ENCODE results near the gene DEPDC1. TPM values are rescaled to one million over a fixed set of nuclear protein-coding genes. Genes with fewer than 3 reads are reported as not detected.

Gene DEPDC1
- total RNA-seq, 1 experiment from 2014 or later, result 81.0 TPM

DNA sequence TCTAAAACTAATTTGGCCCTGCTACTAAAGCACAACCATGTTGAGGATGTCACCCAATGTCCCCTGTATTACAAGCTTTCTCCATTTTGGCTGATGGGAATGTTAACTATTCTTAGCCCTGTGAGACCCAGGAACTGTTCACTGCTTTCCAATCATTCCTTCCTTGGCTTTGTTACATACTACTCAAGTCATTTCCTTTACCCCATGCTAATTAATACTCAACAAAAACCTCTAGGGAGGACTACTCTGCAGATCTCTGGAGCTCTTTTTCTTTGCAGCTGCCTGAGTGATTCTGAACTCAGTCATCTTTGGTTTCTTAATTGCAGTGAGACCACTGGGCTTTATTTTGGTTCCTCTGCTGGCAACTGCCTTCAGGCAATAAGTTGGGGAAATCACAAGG, 23.8 kb downstream of the DEPDC1 start:
- no peak for DNase-seq (ENCODE audit: low spot score)

DNA sequence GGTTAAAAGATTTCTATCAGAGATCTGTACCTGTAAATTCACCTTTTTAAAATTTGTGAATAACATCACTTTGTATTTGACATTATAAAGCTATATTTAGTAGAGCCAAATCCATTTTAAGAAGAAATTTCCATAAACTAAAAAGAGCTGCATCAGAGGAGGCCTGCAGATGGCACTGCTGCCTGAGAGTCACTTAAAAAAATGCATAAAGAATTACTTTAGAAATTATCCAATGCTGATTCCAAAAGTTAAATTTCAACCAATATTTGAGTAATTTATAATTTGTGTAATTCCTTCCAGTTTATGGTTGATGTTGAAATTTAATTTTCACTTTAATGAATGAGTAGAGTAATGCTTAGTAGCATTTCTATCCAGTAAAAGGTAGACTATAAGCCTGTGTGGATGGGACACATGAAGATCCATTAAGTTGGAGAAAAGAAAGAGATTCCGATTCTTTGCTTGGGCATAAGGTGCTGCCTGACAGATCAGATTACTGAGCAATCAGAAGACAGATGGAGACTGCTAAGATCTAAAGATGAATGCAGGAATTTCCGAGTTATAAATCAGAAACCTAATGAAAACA, 26.4 kb downstream of the DEPDC1 start:
- DNase-seq (ENCODE audit: low spot score), result no peak

DNA sequence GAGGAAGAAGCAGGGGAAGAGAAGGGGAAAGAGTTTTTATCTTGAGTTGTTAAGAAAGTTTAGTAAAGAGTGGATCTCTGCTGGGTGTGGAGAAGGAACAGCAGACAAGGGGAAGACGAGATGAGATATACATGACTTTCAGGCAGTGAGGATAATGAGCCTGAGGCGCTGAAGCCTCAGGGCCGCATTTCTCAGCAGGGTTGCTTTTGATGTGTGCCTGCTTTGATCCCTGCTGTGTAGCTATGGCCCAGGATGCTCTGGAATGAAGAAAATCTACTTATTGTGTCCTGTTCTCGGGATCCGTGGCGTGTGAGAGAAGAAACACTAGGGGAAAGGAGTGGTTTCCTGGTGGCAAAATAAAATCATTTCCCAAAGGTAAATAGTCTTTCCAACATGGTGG, 32.0 kb downstream of the DEPDC1 start:
- DNase-seq (ENCODE audit: low spot score), result no peak

DNA sequence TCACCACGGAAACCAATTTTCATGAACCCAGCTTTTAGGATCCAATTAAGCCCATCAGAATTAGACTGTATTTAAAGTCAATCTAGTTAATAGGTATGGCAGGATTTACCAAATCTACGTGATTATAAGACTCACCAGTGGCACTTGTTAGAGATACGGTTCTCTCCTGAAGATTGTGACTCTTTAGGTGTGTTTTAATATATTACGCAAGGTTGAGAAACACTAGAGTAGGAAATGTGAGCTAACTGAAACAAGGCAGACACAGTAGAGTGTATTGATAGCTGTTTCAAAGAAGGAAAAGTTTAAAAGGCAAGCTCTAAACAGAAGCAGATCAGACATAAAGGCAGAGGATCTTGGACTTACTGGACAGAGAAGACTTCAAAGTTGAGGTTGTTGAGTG, 35.9 kb downstream of the DEPDC1 start:
- DNase-seq (ENCODE audit: low spot score), result no peak

DNA sequence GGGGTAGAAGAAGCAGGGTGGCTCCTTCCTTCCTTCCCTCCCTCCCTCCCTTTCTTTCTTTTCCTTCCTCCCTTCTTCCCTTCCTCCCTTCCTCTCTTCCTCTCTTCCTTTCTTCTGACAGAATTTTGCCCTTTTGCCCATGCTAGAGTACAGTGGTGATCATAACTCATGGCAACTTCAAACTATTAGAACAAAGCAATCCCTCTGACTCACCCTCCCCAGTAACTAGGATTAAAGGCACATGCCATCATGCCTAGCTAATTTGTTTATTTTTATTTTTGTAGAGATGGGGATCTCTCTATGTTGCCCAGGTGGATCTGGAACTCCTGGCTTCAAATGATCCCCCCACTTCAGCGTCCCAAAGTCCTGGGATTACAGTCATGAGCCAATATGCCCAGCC, 37.1 kb downstream of the DEPDC1 start:
- DNase-seq (ENCODE audit: low spot score), result peak; percentile 20

DNA sequence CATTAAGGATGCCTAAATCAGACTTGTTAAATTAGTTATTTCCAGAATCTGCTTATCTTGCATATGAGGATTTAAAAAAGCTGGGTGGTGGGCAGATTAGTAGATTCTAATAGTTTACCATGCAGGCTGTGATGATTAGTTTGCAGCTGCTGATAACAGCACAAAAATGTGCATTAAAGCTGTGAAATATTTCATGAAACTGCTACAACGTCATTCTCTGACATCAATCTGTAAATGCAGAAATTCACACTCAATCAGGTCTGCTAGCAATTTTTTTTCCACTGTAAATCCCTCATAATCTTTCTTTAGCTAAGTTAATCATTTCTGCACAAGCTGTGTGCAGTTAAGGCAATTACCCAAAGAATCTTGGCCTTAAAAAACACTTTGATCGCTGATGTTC, 37.8 kb downstream of the DEPDC1 start:
- no peak for DNase-seq (ENCODE audit: low spot score)

DNA sequence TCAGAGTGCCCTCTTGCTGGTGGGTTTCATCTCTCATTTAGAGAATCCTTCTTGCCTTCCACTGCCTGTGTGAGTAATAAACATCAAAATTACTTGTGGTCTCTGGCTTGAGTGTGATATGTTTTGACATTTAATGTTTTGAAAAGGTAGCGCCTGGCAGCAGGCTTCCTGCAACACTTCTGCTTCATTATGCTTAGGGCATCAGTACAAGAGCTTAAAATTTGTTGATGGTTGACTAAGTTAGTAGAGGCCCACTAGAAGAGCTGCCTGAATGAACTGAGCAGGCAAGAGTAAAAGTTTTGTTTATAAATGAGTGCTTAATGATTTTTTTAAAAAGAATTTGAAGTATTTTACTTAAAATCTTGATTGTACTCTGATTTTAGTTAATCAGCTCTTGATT, 40.7 kb downstream of the DEPDC1 start:
- no peak for DNase-seq (ENCODE audit: low spot score)

DNA sequence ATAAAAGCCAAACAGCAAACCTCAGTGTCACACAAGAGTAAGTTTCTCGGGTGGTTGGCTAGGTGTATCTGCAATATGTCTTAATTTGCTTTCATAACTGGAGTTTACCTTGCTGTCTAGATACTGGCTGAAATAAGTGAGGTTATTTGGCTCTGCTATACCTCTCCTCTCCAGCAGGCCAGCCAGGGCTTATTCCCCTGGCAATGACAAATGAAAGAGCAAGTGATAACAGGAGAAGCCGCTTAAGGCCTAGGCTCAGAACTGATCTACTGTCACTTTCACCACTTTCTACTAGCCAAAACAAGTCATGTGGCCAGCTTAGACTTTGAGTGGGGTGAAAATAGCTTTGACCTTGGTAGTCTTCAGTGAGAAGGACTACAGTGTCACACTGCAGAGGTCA, 42.3 kb downstream of the DEPDC1 start:
- no peak for DNase-seq (ENCODE audit: low spot score)

DNA sequence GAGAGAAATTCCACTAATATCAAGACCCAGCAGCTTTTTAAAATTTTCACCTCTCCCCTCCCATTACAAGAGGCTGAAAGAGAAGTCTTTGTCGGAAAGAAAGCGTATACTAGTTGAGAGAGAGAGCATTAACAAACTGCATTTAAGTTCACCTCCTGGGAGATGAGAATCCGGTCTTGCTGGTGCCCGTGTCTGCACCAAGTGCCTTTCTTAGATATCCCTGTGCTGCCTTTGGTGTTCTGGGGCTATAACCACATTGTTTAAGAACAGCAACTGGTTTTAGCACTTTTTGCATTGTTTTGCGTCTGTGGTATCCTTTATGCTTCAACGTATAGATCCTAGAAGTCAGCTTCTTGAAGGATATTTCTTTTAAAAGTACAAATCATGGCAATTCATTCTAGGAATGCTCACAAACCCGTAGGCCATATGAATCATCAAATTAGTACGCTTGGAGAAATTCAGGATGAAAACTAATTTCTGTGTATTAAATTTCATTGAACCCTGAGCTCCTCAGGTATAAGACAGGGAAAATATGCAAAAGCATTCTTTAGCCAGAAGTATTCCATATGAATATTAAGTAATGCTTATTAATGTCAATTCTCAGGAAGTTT, 43.7 kb downstream of the DEPDC1 start:
- DNase-seq (ENCODE audit: low spot score), result no peak

DNA sequence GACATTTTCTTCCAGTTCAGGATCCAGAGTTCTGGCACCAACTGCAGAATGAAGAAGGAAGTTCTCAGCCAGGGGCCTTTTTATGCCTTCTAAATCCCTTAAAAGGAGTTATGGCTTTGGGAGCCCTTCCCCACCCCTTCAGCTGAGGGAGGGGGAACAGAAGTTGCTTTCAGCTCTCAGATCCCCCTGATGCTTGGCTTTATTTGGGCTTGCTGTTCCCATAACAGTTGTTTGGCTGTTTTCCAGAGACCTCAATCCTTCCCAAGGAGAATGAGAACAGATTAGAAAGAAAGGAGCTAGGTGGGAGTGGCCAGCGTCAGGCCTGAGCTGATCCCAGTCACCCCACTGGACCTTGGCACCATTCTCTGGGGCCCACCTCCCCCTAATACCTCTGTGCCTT, 47.0 kb downstream of the DEPDC1 start, which contains the start of gene RPE65:
Gene RPE65 (minus strand): TSS at position 54 of the 400 bp plus-strand sequence. CDS start 49 bp downstream, at position 5.
- DNase-seq (ENCODE audit: low spot score), result peak; percentile 63

DNA sequence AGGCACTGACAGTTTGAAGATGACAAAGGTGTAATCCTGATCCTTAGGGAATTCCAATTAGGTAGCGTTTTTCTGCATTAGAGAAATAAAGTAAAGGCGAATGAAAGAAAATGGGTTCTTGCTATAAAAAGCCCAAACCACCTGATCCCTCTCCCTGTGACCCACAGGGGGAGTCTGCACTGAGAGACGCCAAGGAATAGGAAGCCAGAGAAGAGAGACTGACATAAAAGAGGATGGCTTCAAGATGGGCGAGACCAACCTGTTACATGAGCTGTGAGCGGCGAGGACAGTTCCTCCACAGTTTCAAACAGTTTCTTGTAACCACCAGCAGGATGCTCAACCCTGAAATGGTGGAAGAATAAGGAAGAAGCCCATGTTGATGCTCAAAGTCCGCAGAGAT, 48.5 kb downstream of the DEPDC1 start:
- no peak for DNase-seq (ENCODE audit: low spot score)

DNA sequence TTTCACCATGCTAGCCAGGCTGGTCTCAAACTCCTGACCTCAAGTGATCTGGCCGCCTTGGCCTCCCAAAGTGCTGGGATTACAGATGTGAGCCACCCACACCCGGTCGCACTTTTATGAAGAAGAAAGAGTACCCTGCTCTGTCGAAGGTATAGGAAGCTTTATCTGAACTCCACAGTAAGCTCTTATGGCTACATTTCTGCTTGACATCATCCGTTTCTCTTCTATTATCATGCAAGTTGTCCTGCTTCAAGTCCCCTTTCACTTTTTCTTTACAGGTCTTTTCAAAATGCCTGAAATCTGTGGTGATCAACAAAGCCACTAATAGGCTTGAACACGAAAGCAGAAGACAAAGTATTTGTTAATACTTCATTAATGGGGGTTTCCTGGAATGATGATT, 51.2 kb downstream of the DEPDC1 start:
- DNase-seq (ENCODE audit: low spot score), result no peak

DNA sequence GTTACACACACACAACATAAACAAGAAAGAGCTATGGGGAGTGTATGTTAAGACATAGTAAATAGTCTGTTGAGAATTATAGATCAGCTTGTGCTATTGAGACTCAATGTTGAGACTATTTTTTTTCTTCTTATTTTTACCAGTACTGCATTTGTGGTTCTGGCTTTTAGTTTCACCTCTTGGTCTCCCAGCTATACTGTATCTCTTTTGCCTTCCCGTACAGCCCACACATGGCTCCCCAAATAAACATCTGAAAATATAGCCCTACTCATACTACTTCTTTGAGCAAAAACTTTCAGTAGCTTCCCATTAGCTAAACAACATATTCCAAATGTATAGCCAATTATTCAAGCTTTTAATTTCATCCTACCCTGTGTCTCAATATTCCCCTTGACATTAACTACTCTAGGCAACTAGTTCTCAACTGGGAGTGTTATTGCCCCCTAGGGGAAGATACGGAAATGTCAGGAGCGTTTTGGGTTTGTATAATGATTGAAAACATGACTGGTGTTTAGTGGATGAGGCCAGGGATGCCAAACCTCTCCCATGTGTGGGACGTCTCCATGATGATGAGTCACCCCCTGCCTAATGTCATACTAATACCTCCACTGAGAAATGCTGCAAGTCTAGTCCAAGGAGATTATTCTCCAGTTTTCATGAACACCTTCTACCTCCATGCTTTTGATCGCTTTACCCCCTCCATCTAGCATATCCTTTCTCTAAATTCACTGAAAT, 53.9 kb downstream of the DEPDC1 start:
- peak; percentile 62 for DNase-seq (ENCODE audit: low spot score)

DNA sequence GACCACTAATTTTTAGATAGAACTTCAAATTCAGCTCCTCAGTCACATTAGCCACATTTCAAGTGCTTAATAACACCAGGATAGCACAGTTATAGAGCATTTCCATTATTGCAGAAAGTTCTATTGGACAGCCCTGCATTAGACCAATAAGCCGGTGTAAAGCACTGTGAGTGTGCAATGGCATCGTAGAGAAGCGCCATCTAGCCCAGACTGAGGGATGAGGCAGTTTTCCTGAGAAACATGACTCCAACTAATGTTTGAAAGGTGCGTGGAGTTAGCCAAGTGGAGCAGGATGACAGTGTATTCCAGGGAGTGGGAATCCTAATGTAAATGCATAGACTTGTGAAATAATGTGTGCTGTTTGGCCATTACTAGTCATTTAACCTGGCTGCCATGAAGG, 54.9 kb downstream of the DEPDC1 start:
- DNase-seq (ENCODE audit: low spot score), result no peak

DNA sequence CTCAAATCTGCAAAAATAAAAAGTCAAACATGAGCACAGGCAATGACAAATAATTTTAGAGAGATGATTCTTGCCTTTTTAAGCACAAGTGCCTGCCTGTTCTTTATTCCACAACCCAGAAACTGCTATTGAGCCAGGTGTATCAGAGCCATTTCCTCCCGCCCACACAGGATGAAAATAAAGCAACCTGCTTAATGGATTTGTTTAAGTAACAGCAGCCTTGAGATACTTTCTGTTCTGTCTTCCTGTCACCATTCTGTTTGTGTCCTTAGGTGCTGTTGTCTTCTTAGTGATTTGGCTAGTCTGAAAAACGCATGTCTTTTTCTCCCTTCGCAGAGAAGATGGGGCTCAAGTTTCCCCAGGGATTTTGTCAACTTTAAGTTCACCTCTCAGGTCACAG, 58.6 kb downstream of the DEPDC1 start:
- DNase-seq (ENCODE audit: low spot score), result no peak

DNA sequence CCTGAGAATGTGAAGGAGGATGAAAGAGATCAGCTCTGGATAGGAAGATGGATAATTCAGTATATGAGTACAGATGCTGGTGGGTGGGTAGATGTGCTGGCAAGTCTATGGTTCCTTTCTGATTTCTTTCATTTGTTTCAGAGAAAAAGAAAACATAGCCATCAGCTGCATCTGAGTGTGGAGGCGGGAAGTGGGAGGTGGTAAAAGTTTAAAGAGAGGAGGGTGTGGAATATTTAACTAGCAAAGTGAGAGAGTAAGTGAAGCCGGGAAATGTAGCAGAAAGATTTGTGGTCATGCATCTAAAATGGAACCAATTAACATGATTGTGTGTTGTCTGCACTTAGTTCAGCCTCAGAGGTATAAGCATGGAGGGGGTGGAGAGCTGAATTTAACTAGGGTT, 63.5 kb downstream of the DEPDC1 start:
- no peak for DNase-seq (ENCODE audit: low spot score)

DNA sequence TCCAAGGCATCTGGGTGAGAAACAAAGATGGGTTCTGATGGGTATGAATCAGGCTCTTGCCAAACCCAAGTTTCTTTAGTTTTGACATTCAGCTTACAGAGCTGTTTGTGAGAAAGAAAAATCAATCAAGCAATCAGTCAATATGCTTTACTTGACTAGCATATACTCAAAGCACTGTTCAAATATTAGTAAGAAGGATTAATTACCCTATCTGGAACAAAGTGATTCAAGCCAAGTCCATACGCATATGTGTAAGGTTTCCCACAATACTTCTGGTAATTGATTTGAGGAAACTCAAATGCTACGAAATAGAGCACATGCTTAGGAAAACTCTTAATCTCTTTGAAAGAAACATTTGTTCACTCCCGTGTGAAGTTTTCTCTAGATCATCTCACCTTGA, 65.8 kb downstream of the DEPDC1 start:
- no peak for DNase-seq (ENCODE audit: low spot score)

DNA sequence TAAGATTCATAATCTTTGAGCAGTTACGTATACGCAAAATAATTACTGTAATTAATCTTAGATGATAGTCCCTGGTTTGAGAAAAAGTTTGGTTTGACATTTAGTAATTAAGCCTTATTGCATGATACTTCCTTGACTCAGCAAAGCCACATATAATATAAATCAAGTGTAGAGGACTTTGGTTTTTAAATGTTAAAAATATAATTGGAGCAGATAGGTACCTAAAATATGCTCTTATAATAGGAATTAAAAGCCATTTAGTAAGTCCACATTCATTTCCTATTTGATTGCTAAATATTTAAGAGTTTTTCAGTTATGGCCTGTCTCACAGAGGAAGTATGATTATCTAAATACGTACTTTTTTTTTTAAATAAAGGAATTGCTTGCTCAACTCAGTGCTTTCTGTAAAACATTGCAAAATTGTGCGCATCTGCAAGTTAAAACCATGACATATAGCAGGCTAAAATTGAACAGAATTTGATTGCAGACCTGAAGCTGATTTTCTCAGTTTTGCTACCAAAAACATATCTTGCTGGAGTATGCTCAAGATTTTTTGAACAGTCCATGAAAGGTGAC, 67.6 kb downstream of the DEPDC1 start:
- no peak for DNase-seq (ENCODE audit: low spot score)

DNA sequence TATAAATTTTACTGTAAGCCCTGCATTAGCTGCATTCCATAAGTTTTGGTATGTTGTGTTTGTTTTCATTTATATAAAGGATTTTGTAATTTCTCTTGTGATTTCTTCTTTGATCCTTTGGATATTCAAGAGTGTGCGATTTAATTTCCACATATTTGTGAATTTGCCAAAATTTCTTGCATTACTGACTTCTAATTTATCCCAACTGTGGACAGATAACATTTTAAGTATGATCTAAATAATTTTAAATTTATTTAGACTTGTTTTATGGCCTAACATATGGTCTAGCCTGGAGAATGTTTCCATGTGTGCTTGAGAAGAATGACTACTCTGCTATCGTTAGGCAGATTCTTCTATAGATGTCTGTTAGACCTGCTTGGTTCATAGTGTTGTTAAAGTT, 70.3 kb downstream of the DEPDC1 start:
- no peak for DNase-seq (ENCODE audit: low spot score)

Measured in H4 (cell line).